ENCODE results near the gene CINP.

The CINP gene

GRCh38 chr14:102319351-102320032, 43.2 kb downstream of the CINP start, which contains the start of gene ZNF839:
Gene ZNF839 (plus strand): TSS chr14:102319746. CDS start chr14:102319766, 20 bp downstream.
- H3K4me3 ChIP-seq (ENCODE audit: low read length) = peak within 1 kb of the TSS; percentile 90
- H3K27ac ChIP-seq (ENCODE audit: low read length) = no peak within 1 kb of the TSS
- H3K4me1 ChIP-seq (ENCODE audit: insufficient read depth, low read length) = peaks cover 7% of the 10 kb centered on the region; the same call in 1 of the 2 replicates
- H3K27me3 ChIP-seq (ENCODE audit: insufficient read depth, low read length) = peaks cover 20% of the 10 kb centered on the region
- no peaks in the 10 kb centered on the region for H3K36me3 ChIP-seq (ENCODE audit: insufficient read depth, low read depth, low read length)
- peak within 1 kb of the TSS; percentile 82 for H3K9ac ChIP-seq (ENCODE audit: low read depth, low read length)
- no peaks in the 10 kb centered on the region for H3K9me3 ChIP-seq (ENCODE audit: insufficient read depth, low read depth, low read length)

DNA sequence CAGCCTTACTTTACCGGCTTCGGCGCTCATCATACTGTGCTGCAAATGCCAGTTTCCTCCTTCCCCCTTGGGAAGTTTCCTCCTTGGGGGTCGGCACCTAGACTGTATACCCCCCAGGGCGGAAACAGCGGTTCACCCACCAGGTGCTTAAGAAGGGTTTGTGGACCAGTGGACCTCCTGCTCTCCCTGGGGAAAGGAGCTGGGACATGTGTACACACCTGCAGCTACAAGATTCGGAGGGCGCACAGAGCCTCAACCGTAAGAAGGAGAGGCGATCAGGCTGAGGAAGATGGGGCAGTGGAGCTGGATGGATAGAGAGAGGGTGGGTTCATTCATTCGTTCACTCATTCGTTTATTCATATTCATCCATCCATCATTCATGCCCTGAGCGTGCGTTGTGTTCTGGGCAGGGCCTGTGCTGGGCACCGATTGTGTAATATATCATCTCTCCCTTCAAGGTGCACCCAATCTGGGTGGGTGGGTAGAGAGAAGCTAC, 43.9 kb downstream of the CINP start:
- Histone ChIP-seq H3K27ac (ENCODE audit: low read length) (no peak overlapping the region), H3K4me3 (ENCODE audit: low read length) (peak overlapping the region; percentile 90), H3K9ac (ENCODE audit: low read depth, low read length) (peak overlapping the region; percentile 82; the same call in 1 of the 2 replicates), H3K4me1 (ENCODE audit: insufficient read depth, low read length) (peaks cover 7% of the 10 kb centered on the region; the same call in 1 of the 2 replicates), H3K9me3 (ENCODE audit: insufficient read depth, low read depth, low read length) (no peaks in the 10 kb centered on the region), H3K36me3 (ENCODE audit: insufficient read depth, low read depth, low read length) (no peaks in the 10 kb centered on the region), H3K27me3 (ENCODE audit: insufficient read depth, low read length) (peaks cover 26% of the 10 kb centered on the region)

DNA sequence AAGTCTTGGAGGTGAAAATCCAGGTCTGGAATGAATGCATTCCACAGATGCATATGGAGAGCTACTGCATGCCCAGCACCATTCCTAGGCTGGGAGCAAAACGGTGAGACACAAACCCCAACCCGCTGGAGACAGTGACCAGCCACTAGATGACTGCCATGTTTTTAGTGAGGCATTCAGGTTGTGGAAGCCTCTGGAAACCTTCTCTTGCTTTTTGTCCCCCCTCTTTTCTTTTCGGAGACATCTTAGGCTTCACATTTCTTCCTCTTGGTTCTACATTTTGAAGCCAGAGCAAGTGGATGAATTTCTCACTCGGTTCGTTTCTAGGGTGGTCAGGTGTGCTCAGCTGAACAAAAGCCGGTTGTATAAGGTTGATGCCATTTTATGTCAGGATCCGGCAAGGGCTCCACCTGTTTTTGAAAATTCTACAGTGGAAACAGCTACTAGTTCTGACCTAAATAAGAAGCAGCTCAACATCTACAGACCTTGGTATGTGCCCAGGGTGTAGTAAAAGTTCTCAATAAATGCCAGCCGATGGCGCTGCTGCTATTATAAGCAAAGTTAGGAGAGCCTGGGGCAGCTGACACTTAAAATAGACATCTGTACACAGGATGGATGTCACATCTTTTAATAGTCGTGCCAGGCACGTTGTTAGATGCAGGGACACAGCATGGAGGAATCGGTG, 45.0 kb downstream of the CINP start:
- Histone ChIP-seq H3K9me3 (ENCODE audit: insufficient read depth, low read depth, low read length) (no peaks in the 10 kb centered on the region), H3K27ac (ENCODE audit: low read length) (no peak overlapping the region), H3K36me3 (ENCODE audit: insufficient read depth, low read depth, low read length) (no peaks in the 10 kb centered on the region), H3K27me3 (ENCODE audit: insufficient read depth, low read length) (peaks cover 36% of the 10 kb centered on the region), H3K9ac (ENCODE audit: low read depth, low read length) (peak overlapping the region; percentile 72; the same call in 1 of the 2 replicates), H3K4me1 (ENCODE audit: insufficient read depth, low read length) (peaks cover 7% of the 10 kb centered on the region; the same call in 1 of the 2 replicates), H3K4me3 (ENCODE audit: low read length) (peak overlapping the region; percentile 72)

DNA sequence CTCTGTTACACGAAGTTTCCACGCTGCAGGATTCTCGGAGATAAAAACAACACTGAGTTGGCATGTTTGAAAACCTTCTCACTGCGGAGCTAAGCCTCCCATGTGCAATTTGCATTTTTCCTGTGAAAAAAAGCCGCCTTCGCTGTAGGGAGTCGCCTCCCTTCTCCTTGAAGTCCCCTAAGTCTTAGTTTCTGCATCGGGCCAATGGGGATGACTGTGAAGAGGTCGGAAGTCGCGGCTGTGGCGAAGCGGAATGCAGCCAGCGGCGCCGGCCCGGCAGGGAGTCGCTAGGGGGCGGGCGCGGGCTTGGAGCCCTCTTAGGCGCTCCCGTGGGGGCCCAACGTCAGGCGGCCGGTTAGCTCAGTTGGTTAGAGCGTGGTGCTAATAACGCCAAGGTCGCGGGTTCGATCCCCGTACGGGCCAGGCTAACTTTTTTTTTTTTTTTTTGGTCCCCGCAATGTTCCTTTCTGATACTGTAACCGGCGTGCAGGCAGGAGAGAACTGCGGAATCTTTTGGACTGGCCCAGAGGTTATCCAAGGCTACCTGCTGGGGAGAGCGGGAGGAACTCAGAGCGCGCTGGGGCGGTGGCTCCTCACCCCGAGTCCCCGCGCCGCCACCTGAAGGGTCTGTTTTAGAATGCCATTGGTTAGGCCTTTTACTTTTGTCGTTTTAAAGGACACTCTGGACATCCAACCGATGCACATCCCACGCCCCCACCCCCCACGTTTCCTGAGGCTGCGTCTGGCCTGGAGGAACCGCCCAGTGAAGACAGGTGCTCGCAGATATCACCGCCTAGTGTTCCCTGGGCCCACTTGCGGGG, 45.7 kb downstream of the CINP start:
- H3K4me1 ChIP-seq (ENCODE audit: insufficient read depth, low read length) = peaks cover 7% of the 10 kb centered on the region; the same call in 1 of the 2 replicates
- H3K27ac ChIP-seq (ENCODE audit: low read length) = no peak overlapping the region
- no peaks in the 10 kb centered on the region for H3K36me3 ChIP-seq (ENCODE audit: insufficient read depth, low read depth, low read length)
- peak overlapping the region; percentile 87 for H3K4me3 ChIP-seq (ENCODE audit: low read length)
- H3K27me3 ChIP-seq (ENCODE audit: insufficient read depth, low read length) = peaks cover 36% of the 10 kb centered on the region
- no peaks in the 10 kb centered on the region for H3K9me3 ChIP-seq (ENCODE audit: insufficient read depth, low read depth, low read length)
- H3K9ac ChIP-seq (ENCODE audit: low read depth, low read length) = peak overlapping the region; percentile 74; the same call in 1 of the 2 replicates

GRCh38 chr14:102316338-102316742, 46.4 kb downstream of the CINP start:
- H3K4me1 ChIP-seq (ENCODE audit: insufficient read depth, low read length) = peaks cover 7% of the 10 kb centered on the region; the same call in 1 of the 2 replicates
- H3K27ac ChIP-seq (ENCODE audit: low read length) = no peak overlapping the region
- H3K4me3 ChIP-seq (ENCODE audit: low read length) = peak overlapping the region; percentile 87
- H3K9me3 ChIP-seq (ENCODE audit: insufficient read depth, low read depth, low read length) = no peaks in the 10 kb centered on the region
- peak overlapping the region; percentile 74; the same call in 1 of the 2 replicates for H3K9ac ChIP-seq (ENCODE audit: low read depth, low read length)
- peaks cover 36% of the 10 kb centered on the region for H3K27me3 ChIP-seq (ENCODE audit: insufficient read depth, low read length)
- H3K36me3 ChIP-seq (ENCODE audit: insufficient read depth, low read depth, low read length) = no peaks in the 10 kb centered on the region

- no peaks in the 10 kb centered on the region for H3K36me3 ChIP-seq (ENCODE audit: insufficient read depth, low read depth, low read length)
Measured at GRCh38 chr14:102315121-102315520, 47.6 kb downstream of the CINP start.

GRCh38 chr14:102314242-102315011, 48.3 kb downstream of the CINP start:
- Histone ChIP-seq H3K9me3 (ENCODE audit: insufficient read depth, low read depth, low read length) (no peaks in the 10 kb centered on the region), H3K27me3 (ENCODE audit: insufficient read depth, low read length) (peaks cover 36% of the 10 kb centered on the region), H3K9ac (ENCODE audit: low read depth, low read length) (peak overlapping the region; percentile 49; the same call in 1 of the 2 replicates), H3K4me3 (ENCODE audit: low read length) (peak overlapping the region; percentile 76), H3K4me1 (ENCODE audit: insufficient read depth, low read length) (peaks cover 7% of the 10 kb centered on the region; the same call in 1 of the 2 replicates), H3K36me3 (ENCODE audit: insufficient read depth, low read depth, low read length) (no peaks in the 10 kb centered on the region), H3K27ac (ENCODE audit: low read length) (no peak overlapping the region)

More at GRCh38 chr14:102315121-102315520, 47.6 kb downstream of the CINP start:
- H3K27me3 ChIP-seq (ENCODE audit: insufficient read depth, low read length) = peaks cover 36% of the 10 kb centered on the region
- no peaks in the 10 kb centered on the region for H3K9me3 ChIP-seq (ENCODE audit: insufficient read depth, low read depth, low read length)
- no peak overlapping the region; the same call in 1 of the 2 replicates for H3K4me3 ChIP-seq (ENCODE audit: low read length)
- no peak overlapping the region for H3K9ac ChIP-seq (ENCODE audit: low read depth, low read length)
- peaks cover 7% of the 10 kb centered on the region; the same call in 1 of the 2 replicates for H3K4me1 ChIP-seq (ENCODE audit: insufficient read depth, low read length)
- H3K27ac ChIP-seq (ENCODE audit: low read length) = no peak overlapping the region

DNA sequence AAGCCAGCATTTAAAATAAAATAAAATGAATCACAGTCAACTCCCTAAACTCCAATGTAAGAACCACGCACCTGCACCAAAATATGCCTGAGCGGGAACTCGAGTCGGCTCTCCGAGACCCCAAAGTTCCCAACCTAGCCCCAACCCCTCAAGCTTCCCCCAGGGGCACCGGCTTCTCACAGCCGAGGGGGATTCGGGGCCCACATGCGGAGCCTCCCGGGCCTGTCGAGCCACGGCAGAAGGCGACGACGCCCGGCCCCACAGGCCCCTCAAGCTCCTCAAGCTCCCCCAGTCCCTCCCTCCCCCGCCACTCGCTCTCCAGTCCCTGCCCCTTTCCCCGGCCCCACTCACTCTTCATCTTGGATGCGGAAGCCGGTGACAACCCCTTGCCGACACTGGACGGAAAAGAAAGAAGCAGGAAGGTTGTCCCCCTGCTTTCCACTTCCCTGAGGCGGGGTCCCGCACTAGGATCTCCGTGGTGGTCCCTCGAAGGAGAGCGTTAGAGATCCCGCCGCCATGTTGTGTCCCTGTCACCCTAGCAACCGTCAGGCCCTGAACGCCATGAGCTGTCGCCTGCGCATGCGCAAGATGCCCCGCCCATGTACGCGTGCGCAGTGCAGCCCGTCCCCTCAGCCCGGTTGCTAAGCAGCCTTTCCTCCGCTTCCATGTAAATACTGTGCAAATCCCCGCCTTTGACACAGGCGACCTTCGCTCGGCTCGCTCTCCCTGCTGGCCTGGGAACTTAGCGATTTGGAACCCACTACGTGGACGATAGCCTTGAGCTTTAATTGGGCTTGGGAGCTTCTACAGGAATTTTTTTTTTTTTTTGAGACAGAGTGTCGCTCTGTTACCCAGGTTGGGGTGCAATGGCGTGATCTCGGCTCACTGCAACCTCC, 57.8 kb downstream of the CINP start, which contains the start of gene MOK:
TSS of gene MOK (minus strand) at position 554 of the 896 bp plus-strand sequence. CDS start at position 358, 196 bp downstream.
- Histone ChIP-seq H3K4me3 (ENCODE audit: low read length) (peak within 1 kb of the TSS; percentile 83), H3K9ac (ENCODE audit: low read depth, low read length) (peak within 1 kb of the TSS; percentile 56; the same call in 1 of the 2 replicates), H3K9me3 (ENCODE audit: insufficient read depth, low read depth, low read length) (no peaks in the 10 kb centered on the region), H3K27me3 (ENCODE audit: insufficient read depth, low read length) (no peaks in the 10 kb centered on the region), H3K27ac (ENCODE audit: low read length) (no peak within 1 kb of the TSS), H3K4me1 (ENCODE audit: insufficient read depth, low read length) (no peaks in the 10 kb centered on the region), H3K36me3 (ENCODE audit: insufficient read depth, low read depth, low read length) (no peaks in the 10 kb centered on the region)

- H3K9ac ChIP-seq (ENCODE audit: low read depth, low read length) = no peak overlapping the region
- H3K4me1 ChIP-seq (ENCODE audit: insufficient read depth, low read length) = no peaks in the 10 kb centered on the region
- H3K27ac ChIP-seq (ENCODE audit: low read length) = no peak overlapping the region
- no peak overlapping the region for H3K4me3 ChIP-seq (ENCODE audit: low read length)
- no peaks in the 10 kb centered on the region for H3K9me3 ChIP-seq (ENCODE audit: insufficient read depth, low read depth, low read length)
- no peaks in the 10 kb centered on the region for H3K36me3 ChIP-seq (ENCODE audit: insufficient read depth, low read depth, low read length)
- no peaks in the 10 kb centered on the region for H3K27me3 ChIP-seq (ENCODE audit: insufficient read depth, low read length)
Measured at GRCh38 chr14:102303664-102304063, 59.0 kb downstream of the CINP start.
